GM21526 (cell line): ENCODE data around the gene MAN1A1.

ENCODE experiments used
- ATAC-seq: cut with Tn5 transposase; IDR thresholded peaks from one replicate; pipeline ENCODE4 v1.9.1; 2021; ENCODE audit warnings: moderate library complexity; ENCODE audit not compliant: unreplicated experiment, low FRiP score

Gene MAN1A1

GRCh38 chr6:119207327-119207726, 142.2 kb downstream of the MAN1A1 start:
- ATAC-seq, result no peak

GRCh38 chr6:119205911-119206618, 143.5 kb downstream of the MAN1A1 start:
- peak; percentile 88 for ATAC-seq

- no peak for ATAC-seq
Measured at GRCh38 chr6:119204719-119205118, 144.8 kb downstream of the MAN1A1 start.

GRCh38 chr6:119201480-119201879, 148.1 kb downstream of the MAN1A1 start:
- ATAC-seq, result no peak

- ATAC-seq, result no peak
Measured at GRCh38 chr6:119200512-119201175, 148.9 kb downstream of the MAN1A1 start.

GRCh38 chr6:119197271-119197670, 152.3 kb downstream of the MAN1A1 start:
- no peak for ATAC-seq

- ATAC-seq, result no peak
Measured at GRCh38 chr6:119196715-119197114, 152.8 kb downstream of the MAN1A1 start.

- no peak for ATAC-seq
Measured at GRCh38 chr6:119195848-119196247, 153.7 kb downstream of the MAN1A1 start.

GRCh38 chr6:119195204-119195603, 154.4 kb downstream of the MAN1A1 start:
- ATAC-seq, result no peak

GRCh38 chr6:119193707-119194106, 155.9 kb downstream of the MAN1A1 start:
- no peak for ATAC-seq

GRCh38 chr6:119192200-119192599, 157.4 kb downstream of the MAN1A1 start:
- ATAC-seq, result no peak

- ATAC-seq, result no peak
Measured at GRCh38 chr6:119190176-119190575, 159.4 kb downstream of the MAN1A1 start.

- no peak for ATAC-seq
Measured at GRCh38 chr6:119189498-119189897, 160.1 kb downstream of the MAN1A1 start.

- no peak for ATAC-seq
Measured at GRCh38 chr6:119187596-119187995, 162.0 kb downstream of the MAN1A1 start.

GRCh38 chr6:119186490-119186889, 163.1 kb downstream of the MAN1A1 start:
- ATAC-seq, result no peak

- ATAC-seq, result no peak
Measured at GRCh38 chr6:119184008-119184648, 165.4 kb downstream of the MAN1A1 start.

- no peak for ATAC-seq
Measured at GRCh38 chr6:119183457-119183856, 166.1 kb downstream of the MAN1A1 start.

GRCh38 chr6:119182875-119183274, 166.7 kb downstream of the MAN1A1 start:
- no peak for ATAC-seq

- ATAC-seq, result no peak
Measured at GRCh38 chr6:119182216-119182803, 167.3 kb downstream of the MAN1A1 start.

GRCh38 chr6:119181046-119181445, 168.5 kb downstream of the MAN1A1 start:
- no peak for ATAC-seq

GRCh38 chr6:119179842-119180241, 169.7 kb downstream of the MAN1A1 start:
- ATAC-seq, result no peak
